ENCODE data around the gene NOX5.

DNA sequence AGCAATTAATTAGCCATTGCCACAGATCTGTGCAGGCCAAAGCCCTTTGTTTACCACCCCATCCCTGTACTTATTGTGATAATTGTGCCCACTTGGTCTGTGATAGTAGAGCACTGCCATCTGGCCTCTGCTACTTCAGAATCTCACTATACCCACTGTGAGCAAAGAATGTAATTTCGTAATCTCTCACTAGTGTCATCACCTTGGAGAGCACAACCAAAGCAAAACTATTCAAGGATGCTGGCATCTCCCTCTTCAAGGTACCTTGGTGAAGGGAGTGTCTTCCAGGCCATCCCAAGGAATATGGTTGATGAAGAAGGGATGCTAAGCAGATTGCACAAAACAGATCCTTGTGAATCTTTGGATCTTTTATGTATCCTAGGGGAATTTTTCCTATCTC is 34.7 kb upstream of the NOX5 start:
- TF ChIP-seq POLR2AphosphoS5 (IDR thresholded peaks at IDR 0.05) (no peak), RAD21 (conservative IDR thresholded peaks at IDR 0.05) (no peak), TAF1 (IDR thresholded peaks at IDR 0.05; ENCODE audit: low read depth) (no peak), EZH2 (IDR thresholded peaks at IDR 0.05; ENCODE audit: borderline replicate concordance, insufficient read depth, low read length, poor library complexity, severe bottlenecking) (no peak)
- TF ChIP-seq, protein P1, sequence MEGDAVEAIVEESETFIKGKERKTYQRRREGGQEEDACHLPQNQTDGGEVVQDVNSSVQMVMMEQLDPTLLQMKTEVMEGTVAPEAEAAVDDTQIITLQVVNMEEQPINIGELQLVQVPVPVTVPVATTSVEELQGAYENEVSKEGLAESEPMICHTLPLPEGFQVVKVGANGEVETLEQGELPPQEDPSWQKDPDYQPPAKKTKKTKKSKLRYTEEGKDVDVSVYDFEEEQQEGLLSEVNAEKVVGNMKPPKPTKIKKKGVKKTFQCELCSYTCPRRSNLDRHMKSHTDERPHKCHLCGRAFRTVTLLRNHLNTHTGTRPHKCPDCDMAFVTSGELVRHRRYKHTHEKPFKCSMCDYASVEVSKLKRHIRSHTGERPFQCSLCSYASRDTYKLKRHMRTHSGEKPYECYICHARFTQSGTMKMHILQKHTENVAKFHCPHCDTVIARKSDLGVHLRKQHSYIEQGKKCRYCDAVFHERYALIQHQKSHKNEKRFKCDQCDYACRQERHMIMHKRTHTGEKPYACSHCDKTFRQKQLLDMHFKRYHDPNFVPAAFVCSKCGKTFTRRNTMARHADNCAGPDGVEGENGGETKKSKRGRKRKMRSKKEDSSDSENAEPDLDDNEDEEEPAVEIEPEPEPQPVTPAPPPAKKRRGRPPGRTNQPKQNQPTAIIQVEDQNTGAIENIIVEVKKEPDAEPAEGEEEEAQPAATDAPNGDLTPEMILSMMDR (IDR thresholded peaks at IDR 0.05; ENCODE audit: poor library complexity, severe bottlenecking): no peak
